Neural cell (in vitro differentiated cells): ENCODE measurements around the gene RPL19.

Source experiments
- EP300 ChIP-seq: fragments of 450-650 bp; conservative IDR thresholded peaks from 2 replicates; pipeline ENCODE4 v1.6.1; 2014; ENCODE audit warnings: antibody characterized with exemption, mild to moderate bottlenecking, moderate library complexity; ENCODE audit not compliant: poor library complexity, severe bottlenecking
- EZH2 ChIP-seq: fragments of 200-600, 300-800 bp; shearing (Covaris generic), sonication (generic); IDR thresholded peaks from 2 replicates; pipeline ENCODE4 v1.6.1; 2014; ENCODE audit warnings: antibody characterized with exemption, low read length, borderline replicate concordance, mild to moderate bottlenecking; ENCODE audit not compliant: insufficient read depth, poor library complexity, severe bottlenecking
- POLR2AphosphoS5 ChIP-seq: IDR thresholded peaks from 2 replicates; pipeline ENCODE4 v1.6.1; 2012
- REST ChIP-seq: IDR thresholded peaks from 2 replicates; pipeline ENCODE4 v1.6.1; 2012; ENCODE audit warnings: borderline replicate concordance
- TAF1 ChIP-seq: IDR thresholded peaks from 2 replicates; pipeline ENCODE4 v1.6.1; 2012; ENCODE audit warnings: low read depth
- TF ChIP-seq, protein P1 (sequence below): fragments of 450-650 bp; IDR thresholded peaks from 2 replicates; pipeline ENCODE4 v1.5.1; 2014; ENCODE audit warnings: antibody characterized with exemption, mild to moderate bottlenecking, moderate library complexity; ENCODE audit not compliant: poor library complexity, severe bottlenecking

DNA sequence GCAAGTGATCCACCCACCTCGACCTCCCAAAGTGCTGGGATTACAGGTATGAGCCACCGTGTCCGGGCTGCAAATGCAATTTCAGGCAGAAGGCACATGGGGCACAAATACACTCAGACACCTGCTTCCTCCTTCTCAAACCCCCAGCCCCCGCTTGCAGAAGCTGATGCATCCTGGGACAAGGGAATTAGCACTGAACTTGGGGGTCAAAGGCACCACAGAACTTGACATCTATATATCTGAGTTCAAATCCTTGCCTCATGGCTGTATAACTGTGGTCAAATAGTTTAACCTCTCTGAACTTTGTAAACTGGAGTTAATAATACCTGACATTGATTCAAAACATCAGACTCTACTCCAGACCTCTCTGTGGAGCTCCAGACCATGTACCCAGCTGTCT, 30.0 kb upstream of the RPL19 start:
- TF ChIP-seq EP300 (no peak), EZH2 (no peak), POLR2AphosphoS5 (no peak), REST (no peak), TAF1 (no peak)
- TF ChIP-seq, protein P1, sequence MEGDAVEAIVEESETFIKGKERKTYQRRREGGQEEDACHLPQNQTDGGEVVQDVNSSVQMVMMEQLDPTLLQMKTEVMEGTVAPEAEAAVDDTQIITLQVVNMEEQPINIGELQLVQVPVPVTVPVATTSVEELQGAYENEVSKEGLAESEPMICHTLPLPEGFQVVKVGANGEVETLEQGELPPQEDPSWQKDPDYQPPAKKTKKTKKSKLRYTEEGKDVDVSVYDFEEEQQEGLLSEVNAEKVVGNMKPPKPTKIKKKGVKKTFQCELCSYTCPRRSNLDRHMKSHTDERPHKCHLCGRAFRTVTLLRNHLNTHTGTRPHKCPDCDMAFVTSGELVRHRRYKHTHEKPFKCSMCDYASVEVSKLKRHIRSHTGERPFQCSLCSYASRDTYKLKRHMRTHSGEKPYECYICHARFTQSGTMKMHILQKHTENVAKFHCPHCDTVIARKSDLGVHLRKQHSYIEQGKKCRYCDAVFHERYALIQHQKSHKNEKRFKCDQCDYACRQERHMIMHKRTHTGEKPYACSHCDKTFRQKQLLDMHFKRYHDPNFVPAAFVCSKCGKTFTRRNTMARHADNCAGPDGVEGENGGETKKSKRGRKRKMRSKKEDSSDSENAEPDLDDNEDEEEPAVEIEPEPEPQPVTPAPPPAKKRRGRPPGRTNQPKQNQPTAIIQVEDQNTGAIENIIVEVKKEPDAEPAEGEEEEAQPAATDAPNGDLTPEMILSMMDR: no peak
